Measurements from ENCODE around the gene PRR15L. TPM values are rescaled to one million over a fixed set of nuclear protein-coding genes. Genes with fewer than 3 reads are reported as not detected.
A peak's percentile ranks its signal among the peaks of the same experiment; 100 is the strongest.
"Not testable (repeated sequence)": the region's sequence is repeated elsewhere in the genome, so short reads cannot be mapped to it uniquely, and the experiment has no call there.

Gene PRR15L, protein sequence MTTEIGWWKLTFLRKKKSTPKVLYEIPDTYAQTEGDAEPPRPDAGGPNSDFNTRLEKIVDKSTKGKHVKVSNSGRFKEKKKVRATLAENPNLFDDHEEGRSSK
- not detected in 2 replicates for total RNA-seq

DNA sequence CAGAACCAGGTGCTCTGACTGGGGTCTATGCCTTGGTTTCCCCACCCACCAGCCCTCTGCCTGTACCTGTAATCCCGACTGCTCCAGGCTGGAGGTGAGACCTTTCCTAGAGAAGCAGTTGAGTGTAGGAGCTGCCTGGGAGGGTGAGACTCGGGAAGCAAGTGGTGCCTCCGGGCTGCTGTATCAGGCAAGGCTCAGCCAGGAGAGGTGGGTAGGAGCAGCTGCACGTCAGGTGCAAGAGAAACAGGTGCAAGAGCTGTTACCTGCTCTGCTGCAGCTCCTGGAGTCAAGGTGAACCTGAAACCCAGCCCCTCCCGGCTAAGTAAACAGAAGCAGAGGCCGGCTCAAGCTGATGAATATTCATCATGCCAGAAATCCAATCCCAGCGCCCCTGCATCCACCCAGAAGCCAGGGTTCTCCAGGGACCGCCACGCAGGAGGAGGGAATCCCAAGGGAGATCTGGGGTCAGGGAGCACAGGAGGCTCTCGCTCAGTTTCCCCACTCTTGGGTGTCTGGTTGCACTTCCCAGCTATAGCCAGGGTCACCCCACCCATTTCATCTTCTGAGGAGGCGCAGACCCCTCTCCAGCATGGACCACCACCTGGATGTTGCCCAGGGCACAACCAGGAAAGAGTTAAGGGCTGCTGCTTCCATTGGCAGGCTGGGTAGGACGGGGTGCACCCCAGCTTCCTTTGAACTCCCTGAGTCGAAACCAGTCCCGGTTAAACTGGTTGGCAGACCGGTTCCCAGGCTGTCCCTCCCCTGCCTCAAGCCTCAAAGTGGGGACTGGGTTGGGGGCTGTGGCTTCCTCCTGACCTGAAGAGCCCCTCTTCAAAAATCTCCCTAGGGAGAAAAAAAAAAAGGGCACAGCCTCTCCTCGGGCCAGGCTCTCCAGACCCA is at the start of gene PRR15L:
PRR15L (minus strand) TSS at position 293 of the 900 bp plus-strand sequence. CDS start 4,649 bp downstream, outside the sequence.
- DNase-seq (ENCODE audit: low read depth in 2 of 2), result no peak

DNA sequence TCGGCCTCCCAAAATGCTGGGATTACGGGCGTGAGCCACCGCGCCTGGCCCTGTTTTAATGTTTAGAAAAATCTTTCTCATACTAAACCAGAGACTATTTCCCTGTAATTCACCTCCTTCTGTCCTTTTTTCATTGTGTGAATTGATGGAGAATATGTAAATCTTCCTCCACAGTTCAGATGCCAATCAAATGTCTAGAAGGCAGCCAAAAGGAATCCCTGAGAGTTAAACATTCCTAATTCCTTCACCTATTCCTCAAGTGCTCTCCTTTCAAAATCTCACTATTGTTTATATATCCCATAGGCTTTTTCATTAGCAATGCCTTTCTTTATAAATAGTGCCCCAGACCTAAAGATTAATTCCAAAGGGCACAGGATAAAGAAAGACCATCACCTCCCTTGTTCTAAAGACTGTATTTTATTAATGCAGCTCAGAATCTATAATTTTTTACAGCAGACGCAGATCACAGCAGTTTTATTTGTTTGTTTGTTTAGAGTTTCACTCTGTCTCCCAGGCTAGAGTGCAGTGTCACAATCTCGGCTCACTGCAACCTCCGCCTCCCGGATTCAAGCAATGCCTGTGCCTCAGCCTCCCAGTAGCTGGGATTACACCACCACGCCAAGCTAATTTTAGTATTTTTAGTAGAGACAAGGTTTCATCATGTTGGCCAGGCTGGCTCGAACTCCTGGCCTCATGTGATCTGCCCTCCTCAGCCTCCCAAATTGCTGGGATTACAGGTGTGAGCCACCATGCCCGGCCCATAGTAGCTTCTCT is 49.4 kb upstream of the PRR15L start:
- no peak for DNase-seq (ENCODE audit: low read depth in 2 of 2)

DNA sequence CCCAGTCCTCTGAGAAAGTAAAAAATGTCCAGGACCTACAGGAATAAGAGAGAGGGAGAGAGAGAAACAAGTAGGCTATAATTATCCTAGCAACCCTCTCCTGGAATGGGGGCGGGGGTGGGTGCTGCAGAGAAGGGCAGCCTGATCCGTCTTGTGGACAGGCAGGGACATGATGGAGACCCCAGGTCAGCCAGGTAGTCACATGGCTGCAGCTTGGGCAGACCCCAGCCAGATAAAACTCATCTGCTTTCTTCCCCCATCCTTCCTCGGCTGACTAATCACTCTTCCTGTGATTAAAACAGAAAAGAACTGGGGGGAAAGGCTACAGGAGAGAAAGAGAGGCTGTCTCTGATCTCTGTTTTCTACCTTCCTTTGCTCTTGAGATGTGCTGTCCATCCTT is 47.3 kb upstream of the PRR15L start:
- no peak for DNase-seq (ENCODE audit: low read depth in 2 of 2)

DNA sequence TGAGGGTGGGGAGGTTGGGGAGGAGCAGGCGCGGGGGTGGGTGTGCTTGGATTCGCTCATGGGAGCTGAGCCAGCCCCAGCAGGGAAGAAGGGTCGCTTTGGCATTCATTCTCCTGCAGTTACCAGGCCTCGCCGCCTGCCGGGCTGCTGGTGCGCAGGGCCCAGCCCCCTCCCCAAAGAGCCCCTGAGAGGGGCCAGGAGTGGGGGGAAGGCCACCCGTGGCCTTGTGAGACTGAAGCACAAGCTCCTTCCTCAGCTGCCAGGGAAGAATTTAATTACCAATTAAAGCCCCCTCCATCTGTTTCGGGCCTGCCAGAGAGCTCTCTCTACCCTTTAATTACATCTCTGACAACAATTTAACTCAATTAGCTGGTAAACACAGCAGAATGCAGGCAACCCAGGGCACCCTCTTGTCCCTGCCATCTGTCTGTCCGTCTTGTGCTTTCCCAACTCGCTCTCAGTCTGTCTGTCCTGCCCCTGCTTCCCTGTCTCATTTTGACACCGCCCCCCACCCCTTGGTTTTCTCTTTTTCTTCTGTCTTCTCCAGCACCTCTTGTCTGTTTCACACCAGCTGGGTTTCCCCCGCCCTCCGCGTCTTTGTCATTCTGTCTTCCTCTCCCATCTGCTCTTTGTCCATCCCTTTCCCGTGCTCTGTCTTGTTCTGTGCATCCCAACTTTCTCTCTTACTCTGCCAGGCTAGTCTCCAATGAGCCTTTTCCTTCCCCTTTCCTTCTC is 45.9 kb upstream of the PRR15L start:
- DNase-seq (ENCODE audit: low read depth in 2 of 2), result no peak

DNA sequence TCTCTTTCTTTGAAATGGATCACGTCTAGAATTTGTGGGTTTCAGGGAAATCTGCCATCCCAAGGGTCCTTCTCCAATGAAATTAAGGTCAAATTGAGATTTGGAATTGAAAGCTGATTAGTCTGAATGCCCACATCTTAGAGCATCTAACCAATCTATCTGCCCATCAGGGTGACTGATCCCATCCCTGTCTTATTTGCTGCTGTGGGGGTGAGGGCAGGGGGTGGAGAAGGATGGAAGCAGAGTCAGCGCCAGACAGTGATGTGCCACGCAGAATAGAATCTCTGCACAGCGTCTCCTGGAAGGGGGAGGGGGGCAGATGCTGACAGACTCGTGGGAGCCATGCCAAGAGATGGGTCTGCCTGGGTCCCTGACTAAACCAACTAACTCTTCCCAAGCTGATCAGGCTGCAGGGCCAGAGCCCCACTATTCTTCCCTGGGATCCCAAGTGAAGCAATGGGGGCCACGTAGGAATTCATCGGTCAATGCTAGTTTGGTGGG is 45.3 kb upstream of the PRR15L start:
- no peak for DNase-seq (ENCODE audit: low read depth in 2 of 2)

DNA sequence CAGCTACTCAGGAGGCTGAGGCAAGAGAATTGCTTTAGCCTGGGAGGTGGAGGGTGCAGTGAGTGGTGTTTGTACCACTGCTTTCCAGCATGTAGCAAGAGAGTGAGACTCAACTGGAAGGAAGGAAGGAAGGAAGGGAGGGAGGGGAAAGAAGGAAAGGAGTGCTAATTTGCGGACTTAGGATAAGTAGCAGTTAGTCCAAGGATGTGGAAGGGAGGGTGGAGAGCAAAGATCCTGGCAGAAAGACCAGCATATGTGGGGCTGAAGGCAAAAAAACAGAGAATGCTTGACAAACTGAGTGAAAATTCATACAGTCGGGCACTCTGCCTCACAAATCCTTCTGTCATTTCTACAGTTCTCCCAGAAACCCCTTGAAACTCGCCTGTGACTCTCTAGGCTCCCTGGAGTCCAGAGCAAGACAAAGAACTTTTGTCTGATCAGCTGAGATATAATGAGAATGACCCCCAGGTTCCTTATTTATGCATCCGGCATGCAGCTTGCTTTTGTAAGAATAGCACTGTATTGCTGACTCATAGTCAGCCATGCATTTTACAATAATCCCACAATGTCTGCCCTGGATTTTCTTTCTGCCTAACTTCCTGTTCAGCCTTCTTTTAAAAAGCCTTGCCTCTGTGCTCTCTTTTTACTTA is 44.7 kb upstream of the PRR15L start:
- DNase-seq (ENCODE audit: low read depth in 2 of 2), result peak in 1 of 2 donors; percentile 78

DNA sequence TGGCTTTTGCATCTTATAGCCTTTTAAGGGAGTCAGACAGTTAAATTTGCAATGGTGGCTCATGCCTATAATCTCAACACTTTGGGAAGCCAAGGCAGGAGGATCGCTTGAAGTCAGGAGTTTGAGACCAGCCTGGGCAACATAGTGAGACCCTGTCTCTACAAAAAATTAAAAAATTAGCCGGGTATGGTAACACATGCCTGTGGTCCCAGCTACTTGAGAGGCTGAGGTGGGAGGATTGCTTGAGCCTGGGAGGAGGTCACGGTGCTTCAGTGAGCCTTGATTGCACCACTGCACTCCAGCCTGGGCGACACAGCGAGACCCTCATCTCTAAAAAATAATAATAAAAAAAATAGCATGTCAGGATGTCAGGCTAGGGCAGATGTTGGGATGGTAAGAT is 44.0 kb upstream of the PRR15L start:
- DNase-seq (ENCODE audit: low read depth in 2 of 2), result not testable (repeated sequence)

DNA sequence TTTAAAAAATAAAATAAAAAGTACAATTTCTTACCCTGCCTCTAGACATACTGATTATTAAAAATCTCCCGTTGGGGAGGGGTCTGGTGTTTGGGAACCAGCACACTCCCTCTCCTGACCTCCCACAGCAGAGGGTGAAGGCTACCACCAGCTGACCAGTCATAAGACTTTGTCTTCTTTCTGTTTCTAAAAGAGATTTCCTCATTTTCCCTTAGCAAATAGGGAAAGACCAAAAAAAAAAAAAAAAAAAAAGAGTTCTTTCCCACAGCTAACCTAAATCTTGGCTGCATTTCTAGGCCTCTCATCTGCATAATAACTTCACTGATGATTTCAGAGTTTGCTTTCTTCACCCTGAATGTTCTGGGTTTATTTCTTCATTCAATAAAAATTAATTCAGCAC is 43.5 kb upstream of the PRR15L start:
- no peak for DNase-seq (ENCODE audit: low read depth in 2 of 2)

DNA sequence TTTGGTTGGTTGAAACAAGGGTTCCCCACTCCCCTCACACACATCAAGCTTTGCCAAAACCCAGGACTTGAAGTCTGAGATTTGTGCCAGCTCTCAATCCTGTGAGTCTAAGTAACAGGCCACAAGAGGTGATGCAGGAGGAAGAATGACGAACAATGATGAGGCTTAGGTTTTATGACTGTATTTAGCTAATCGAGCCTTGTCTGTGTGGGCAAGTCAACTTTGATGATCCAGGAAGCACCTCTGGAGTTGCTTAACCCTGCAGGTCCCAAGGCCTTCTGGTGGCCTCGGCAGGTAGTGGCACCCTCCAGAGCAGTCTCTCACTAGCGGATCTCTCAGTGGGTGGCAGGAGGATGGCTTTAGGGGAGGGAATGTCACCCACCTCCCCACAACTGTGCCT is 41.9 kb upstream of the PRR15L start:
- peak in 1 of 2 donors; percentile 33 for DNase-seq (ENCODE audit: low read depth in 2 of 2)

DNA sequence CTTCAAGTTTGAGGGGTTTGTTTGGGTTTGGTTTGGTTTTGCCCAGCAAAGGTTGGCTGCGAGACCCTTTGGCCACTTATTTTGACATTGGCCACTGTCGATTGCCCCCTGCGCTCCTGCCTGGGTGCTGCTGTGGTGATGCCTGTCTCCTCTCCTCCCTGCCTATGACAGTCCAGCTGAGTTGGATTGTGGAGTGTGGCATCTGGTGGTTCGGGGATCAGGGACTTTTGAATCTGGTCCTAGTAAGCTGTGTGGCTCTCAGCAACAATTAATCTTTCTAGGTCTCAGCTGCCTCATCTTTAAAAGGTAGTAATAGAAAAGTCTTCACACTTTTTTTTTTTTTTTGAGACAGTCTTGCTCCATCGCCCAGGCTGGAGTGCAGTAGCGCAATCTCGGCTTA is 40.4 kb upstream of the PRR15L start:
- no peak for DNase-seq (ENCODE audit: low read depth in 2 of 2)

DNA sequence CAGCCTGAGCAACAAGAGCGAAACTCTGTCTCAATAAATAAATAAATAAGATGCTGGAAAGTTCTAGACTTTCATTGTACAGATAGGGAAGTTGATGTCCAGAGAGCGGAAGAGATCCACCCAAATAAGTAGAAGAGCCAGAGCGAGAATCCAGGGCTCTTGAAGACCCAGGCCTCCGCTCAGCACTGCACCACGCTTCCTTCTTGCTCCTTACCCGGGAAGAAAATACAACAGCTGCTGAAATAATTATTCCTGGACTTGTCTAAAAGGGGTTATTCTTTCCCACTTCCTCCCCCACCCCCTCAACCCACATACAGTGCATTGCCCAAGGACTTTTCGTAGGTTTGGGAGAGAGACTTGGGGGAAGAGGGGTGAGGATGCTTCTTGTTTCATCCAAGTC is 39.9 kb upstream of the PRR15L start:
- no peak for DNase-seq (ENCODE audit: low read depth in 2 of 2)

DNA sequence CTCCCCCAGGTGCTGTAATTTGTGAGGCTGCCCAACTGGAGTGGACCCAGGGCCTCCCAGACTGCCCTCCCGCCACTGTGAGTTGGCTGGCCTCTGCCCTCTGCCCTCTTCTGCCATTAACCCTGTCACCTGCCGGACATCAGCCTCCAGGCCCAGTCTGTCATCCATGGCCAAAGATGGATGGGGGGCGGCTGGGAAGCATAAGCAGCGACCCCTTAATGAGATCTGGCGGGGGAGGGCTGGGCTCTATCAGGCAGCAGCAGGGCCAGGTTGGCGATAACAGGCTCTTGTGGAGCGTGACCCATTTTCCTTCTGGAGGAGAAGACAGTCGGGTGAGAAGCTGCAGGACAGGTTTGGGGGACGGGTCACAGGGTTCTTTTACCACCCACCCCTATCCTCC is 38.5 kb upstream of the PRR15L start:
- no peak for DNase-seq (ENCODE audit: low read depth in 2 of 2)

DNA sequence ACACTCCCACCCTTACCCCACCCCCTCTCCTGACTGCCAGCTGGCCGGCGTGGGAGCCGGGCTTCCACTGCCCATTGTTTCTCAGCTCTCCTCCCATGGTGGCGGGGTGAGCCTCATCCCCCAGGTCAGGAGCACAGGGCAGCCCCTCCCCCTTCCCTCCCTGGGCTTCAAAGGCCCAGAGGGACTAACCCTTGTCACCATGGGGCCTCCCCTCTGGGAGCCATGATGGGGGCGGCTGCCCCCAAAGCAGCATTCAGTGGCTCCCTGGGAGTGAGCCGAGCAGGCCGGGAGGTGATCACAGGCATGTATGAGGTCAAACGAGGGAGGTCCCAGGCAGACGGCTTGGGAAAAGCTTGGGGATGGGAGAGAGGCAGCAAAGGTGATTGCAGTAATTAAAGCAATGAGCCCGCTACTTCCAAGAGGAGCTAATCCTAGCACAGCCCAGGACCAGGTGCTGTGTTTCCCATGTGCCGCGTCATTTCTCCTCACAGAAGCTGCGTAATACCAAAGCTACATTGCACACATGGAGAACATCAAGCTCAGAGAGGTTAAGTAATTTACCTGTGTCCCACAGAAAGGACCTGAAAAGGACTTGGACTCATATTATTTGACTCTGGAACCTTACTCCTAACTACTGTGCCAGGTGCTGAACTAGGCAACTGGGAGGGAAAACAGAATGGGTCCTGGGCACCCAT is 37.7 kb upstream of the PRR15L start:
- DNase-seq (ENCODE audit: low read depth in 2 of 2), result no peak

DNA sequence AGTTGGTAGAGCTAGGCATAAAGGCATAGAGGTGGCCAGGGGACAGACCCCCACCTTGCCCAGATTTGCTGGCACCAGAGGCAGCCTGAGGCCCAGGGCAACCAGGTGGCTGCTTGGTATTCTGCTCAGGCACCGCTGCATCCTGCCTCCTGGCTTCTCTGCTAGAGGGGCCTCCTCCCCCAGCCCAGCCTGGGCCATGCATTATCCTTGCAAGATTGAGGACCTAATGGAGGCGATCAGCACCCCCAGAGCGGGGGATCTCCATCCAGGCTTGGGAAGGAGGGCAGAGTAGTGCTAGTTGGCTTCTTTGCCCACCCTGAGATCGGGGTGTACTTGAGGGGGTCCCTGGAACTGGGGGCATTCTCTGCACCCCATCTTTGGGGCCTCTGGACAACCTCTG is 37.0 kb upstream of the PRR15L start:
- DNase-seq (ENCODE audit: low read depth in 2 of 2), result no peak

DNA sequence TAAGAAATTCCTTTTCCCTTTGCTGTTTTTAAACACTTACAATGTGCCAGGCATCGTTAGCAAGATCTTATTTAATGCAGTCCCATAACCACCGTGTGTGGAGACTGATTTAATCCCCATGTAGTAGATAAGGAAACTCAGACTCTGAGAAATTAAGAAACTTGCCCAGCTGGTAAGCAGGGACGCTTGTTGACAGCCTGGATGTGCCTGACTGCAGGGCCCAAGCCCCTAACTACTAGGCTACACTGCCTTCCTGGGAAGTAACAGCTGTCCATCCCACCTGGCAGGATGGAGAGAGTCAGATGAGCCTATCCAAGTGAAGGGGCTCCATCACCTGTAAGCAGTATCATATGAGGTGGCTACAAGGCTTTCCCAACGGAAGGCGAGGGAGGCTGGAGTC is 36.3 kb upstream of the PRR15L start:
- DNase-seq (ENCODE audit: low read depth in 2 of 2), result no peak

DNA sequence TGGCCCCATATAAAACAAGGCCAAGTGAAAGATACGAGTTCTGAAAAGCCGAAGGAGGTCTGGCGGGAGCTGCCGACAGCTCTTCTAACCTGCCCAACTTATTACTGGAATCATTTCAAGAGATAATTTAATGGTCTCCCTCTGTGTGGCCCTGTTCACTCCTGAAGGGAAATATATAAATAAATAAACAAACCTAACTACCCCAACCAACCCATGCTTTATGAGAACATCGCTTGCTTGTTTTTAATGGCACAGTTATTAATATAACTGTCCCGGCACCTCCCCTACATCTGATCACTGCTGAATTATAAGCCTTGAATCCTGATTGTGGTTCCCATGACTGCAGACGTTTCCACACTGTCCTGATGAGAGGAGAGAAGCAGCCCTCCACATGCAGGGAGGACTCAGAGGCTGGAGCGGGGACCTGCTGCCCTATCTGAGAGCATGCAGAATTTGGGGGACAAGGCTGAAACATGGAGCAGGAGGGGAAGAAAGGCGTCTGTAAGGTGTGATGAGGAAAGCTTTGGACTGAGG is 35.4 kb upstream of the PRR15L start:
- DNase-seq (ENCODE audit: low read depth in 2 of 2), result no peak

DNA sequence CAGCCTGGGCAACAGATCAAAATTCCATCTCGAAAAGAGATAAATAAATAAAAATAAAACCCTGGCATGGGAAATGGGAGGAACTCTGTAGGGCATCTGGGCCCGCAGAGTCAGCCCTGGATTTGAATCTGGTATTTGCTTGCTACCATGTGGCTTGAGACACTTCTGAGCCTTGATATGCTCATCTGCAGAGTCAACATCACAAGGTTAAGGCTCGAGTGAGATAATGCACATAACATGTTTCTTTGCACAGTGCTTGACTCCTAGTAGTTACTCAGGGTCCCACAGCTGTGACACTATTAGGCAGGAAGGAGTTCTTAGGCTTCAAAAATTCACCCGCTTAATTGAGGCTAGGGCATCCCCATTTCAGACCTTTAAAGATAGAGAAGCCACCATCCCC is 34.5 kb upstream of the PRR15L start:
- no peak for DNase-seq (ENCODE audit: low read depth in 2 of 2)

DNA sequence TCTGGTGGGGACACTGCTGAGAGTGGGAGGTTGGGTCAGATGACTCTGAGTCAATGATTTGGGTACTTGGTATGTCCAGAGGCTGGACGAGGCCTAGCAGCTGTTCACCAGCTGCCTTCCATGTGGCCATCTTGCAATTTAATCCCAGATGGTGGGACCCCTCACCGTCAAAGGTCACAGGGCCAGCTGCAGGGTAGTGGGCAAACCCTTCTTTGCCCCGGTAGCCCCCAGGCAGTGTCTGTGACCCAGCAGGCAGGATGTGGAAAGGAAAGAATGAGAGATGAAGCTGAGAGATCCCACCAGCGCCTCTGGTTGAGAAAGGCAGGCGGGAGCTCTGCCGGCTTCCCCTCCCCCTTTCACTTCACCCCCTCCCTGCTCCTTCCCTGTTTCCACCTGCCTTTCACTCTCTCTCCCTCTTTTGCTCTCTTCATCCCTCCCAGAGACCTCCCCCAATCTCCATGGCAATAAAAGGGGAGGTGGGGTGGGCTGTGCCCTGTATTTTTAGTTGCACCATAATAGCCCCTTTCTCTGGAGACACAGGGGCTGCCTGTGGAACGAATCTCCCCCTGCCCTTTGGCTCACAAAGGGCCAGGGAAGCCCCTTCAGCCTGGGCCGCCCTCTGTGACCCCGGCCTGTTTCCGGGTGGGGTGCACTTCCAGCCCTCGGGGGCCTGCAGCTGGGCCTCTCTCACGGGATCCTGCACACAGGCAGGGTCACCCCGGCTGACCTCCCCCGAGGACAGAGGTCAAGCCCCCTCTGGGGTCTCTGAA is 33.5 kb upstream of the PRR15L start:
- no peak for DNase-seq (ENCODE audit: low read depth in 2 of 2)

DNA sequence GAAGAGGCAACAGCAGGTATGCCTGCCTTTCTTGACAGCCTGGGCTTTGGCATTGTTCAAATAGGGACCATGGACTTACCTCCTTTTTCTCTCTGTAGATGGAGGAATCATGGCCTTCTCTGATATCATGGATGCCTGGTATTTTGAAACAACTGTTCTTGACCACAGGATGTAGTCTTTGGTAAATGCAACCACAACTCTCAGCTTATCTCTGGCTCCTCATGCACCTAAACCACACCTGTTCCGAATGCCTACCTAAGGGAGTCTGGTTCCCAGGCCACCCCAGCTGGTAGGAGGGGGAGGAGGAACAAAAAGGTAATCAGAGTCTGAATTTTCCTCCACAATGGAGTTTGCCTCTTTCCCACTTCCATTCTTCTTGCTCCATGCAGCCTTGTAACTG is 32.0 kb upstream of the PRR15L start:
- DNase-seq (ENCODE audit: low read depth in 2 of 2), result no peak
